ENCODE results near the gene MAD2L1.

- TF ChIP-seq CTCF (IDR thresholded peaks at IDR 0.05) (no peak), EP300 (IDR thresholded peaks at IDR 0.05; ENCODE audit: low read depth) (no peak), POLR2A (IDR thresholded peaks at IDR 0.05) (no peak), POLR2AphosphoS5 (IDR thresholded peaks at IDR 0.05) (no peak)
These were observed 30.1 kb upstream of the MAD2L1 start for GRCh38 chr4:120096508-120097297.

All from transverse colon (tissue), 4 donors.